Spleen (tissue), 11 donors: ENCODE data around the gene VEGFB. TPM values are rescaled to one million over a fixed set of nuclear protein-coding genes. Genes with fewer than 3 reads are reported as not detected.

Experiments
- DNase-seq: peaks from one replicate; pipeline ENCODE4 v3.0.0-alpha.2; 2020
- H3K27ac ChIP-seq, 8 donors: fragments of 200-600 bp; sonication (generic) in 7 of 8; 1 replicate in 4 of 8; 2 replicates in 4 of 8; pipeline versions ENCODE4 v1.5.0 to v1.8.0; 2016 to 2021; ENCODE audit warnings: inconsistent platforms in 4 of 8, mild to moderate bottlenecking in 4 of 8, moderate library complexity in 1 of 8
- H3K27me3 ChIP-seq, 7 donors: fragments of 200-600 bp; sonication (generic) in 6 of 7; replicated peaks in 1 of 7; 1 replicate in 4 of 7; 2 replicates in 3 of 7; pipeline versions ENCODE4 v1.5.0 to v1.8.0; 2016 to 2021; ENCODE audit warnings: inconsistent platforms in 3 of 7, mild to moderate bottlenecking in 1 of 7
- H3K36me3 ChIP-seq, 6 donors: fragments of 200-600 bp; sonication (generic) in 5 of 6; 1 replicate in 4 of 6; 2 replicates in 2 of 6; pipeline versions ENCODE4 v1.5.0 to v1.8.0; 2016 to 2021; ENCODE audit warnings: inconsistent platforms in 2 of 6
- H3K4me1 ChIP-seq, 6 donors: fragments of 200-600 bp; sonication (generic) in 5 of 6; 1 replicate in 3 of 6; 2 replicates in 3 of 6; pipeline versions ENCODE4 v1.5.0 to v1.8.0; 2016 to 2021; ENCODE audit warnings: inconsistent platforms in 3 of 6
- H3K4me3 ChIP-seq, 8 donors: fragments of 200-600 bp; sonication (generic) in 7 of 8; 1 replicate in 4 of 8; 2 replicates in 4 of 8; pipeline versions ENCODE4 v1.5.0 to v1.8.0; 2016 to 2021; ENCODE audit warnings: inconsistent platforms in 4 of 8, mild to moderate bottlenecking in 4 of 8, moderate library complexity in 2 of 8
- H3K9me3 ChIP-seq, 8 donors: fragments of 200-600 bp; sonication (generic) in 7 of 8; 1 replicate in 4 of 8; 2 replicates in 4 of 8; pipeline versions ENCODE4 v1.5.0 to v1.8.0; 2016 to 2021; ENCODE audit warnings: inconsistent platforms in 4 of 8
- CTCF ChIP-seq, 11 experiments: fragments of 200-600 bp in 7 of 11; fragments of 450-650 bp in 4 of 11; sonication (generic) in 4 of 11; IDR thresholded peaks in 8 of 11; conservative IDR thresholded peaks in 3 of 11; 1 replicate in 7 of 11; 2 replicates in 4 of 11; pipeline versions ENCODE4 v1.4.0 to v1.8.0; 2016 to 2021; ENCODE audit warnings: antibody characterized with exemption in 11 of 11, inconsistent platforms in 4 of 11, mild to moderate bottlenecking in 1 of 11
- POLR2A ChIP-seq, 3 donors: fragments of 450-650 bp; IDR thresholded peaks; one replicate each; pipeline ENCODE4 v1.5.1; 2017; ENCODE audit warnings: antibody characterized with exemption in 3 of 3, mild to moderate bottlenecking in 1 of 3
- POLR2AphosphoS5 ChIP-seq, 3 donors: sonication (generic); formaldehyde crosslinking; IDR thresholded peaks; one replicate each; pipeline ENCODE4 v1.5.1; 2017; ENCODE audit warnings: antibody characterized with exemption in 3 of 3
- WGBS, 5 donors: extraction: QIAGEN DNeasy Blood & Tissue Kit in 3 of 5; methylation state at CpG; one replicate each; pipeline versions ENCODE4 v1.1.5 to v1.1.7; 2013 to 2018; 5-methylcytosine and 5-hydroxymethylcytosine counted together
- intact Hi-C: fragments of 100-400 bp; cut with DNase I; formaldehyde crosslinking; loops from one replicate; pipeline ENCODE4 v1.15.0; 2023; ENCODE audit warnings: low total_unique reads
- polyA plus RNA-seq, 3 donors: library from polyadenylated mRNA; stranded (reverse); fragments of 200-250 nt; gene quantifications; one replicate each; pipeline ENCODE4 v1.2.1, GENCODE V29; 2013
- total RNA-seq, 7 donors: library from RNA; depleted of rRNA in 3 of 7; stranded (reverse); fragments of >200 nt in 3 of 7; fragmentation: NEBNext Ultra II Directional in 4 of 7; extraction: Animal tissue kit (Norgen Biotek cat#: 25700) in 4 of 7; gene quantifications; one replicate each; pipeline versions ENCODE4 v1.1.0 to v1.2.1, GENCODE V29; 2016 to 2021
- donor health status: healthy with polysubstance abuse.
- donor health status: DM: no; HTN: no; CAD: no; lungs with moderate emphysema.
- donor health status: DM: no; HTN: no; CAD: no.
- donor health status: Bipolar disorder and iron deficiency.
- donor health status: healthy.
- donor health status: DM: no; HTN: no; CAD: no.
- donor health status: DM: yes; HTN: yes; CAD: no.

VEGFB gene
- total and polyA plus RNA-seq, 10 donors, result 38.3 to 103 (median 84.4) TPM

GRCh38 chr11:64265176-64266160, 31.1 kb downstream of the VEGFB start:
- peaks cover 22 to 39% (median 27%) of the 10 kb centered on the region in 6 donors for H3K4me1 ChIP-seq
- no peaks in the 10 kb centered on the region for H3K9me3 ChIP-seq
- no peak for TF ChIP-seq POLR2A (IDR thresholded peaks at IDR 0.05)
- no peak for TF ChIP-seq POLR2AphosphoS5 (IDR thresholded peaks at IDR 0.05)
- no peak for TF ChIP-seq CTCF (IDR thresholded peaks at IDR 0.05 in 8 of 11, conservative IDR thresholded peaks at IDR 0.05 in 3 of 11)
- H3K36me3 ChIP-seq, result peaks cover 0 to 72% (median 40%) of the 10 kb centered on the region in 6 donors
- no peak overlapping the region for H3K4me3 ChIP-seq
- DNase-seq, result peak; percentile 78
- intact Hi-C loops, result no loop called here
- H3K27ac ChIP-seq, result no peak overlapping the region
- 87 to 93% (median 90%) methylated on average over 25 to 35 of the region's 35 CpGs for WGBS, 5 donors
- H3K27me3 ChIP-seq, result no peaks in the 10 kb centered on the region

GRCh38 chr11:64266339-64266738, 32.0 kb downstream of the VEGFB start:
- peaks cover 0 to 63% (median 38%) of the 10 kb centered on the region in 6 donors for H3K36me3 ChIP-seq
- peak; percentile 80 for DNase-seq
- TF ChIP-seq POLR2AphosphoS5 (IDR thresholded peaks at IDR 0.05) (peak in 1 of 3 donors; percentile 21), CTCF (IDR thresholded peaks at IDR 0.05 in 8 of 11, conservative IDR thresholded peaks at IDR 0.05 in 3 of 11) (no peak)
- 92 to 96% (median 93%) methylated on average over 15 of the region's 15 CpGs for WGBS, 5 donors
- H3K9me3 ChIP-seq, result no peaks in the 10 kb centered on the region
- H3K4me1 ChIP-seq, result peaks cover 22 to 41% (median 27%) of the 10 kb centered on the region in 6 donors
- peak overlapping the region in 5 of 8 donors; percentile 98 to 100 (median 99) for H3K27ac ChIP-seq
- intact Hi-C loops, result no loop called here
- no peaks in the 10 kb centered on the region for H3K27me3 ChIP-seq
- H3K4me3 ChIP-seq, result no peak overlapping the region

GRCh38 chr11:64267207-64267945, 33.0 kb downstream of the VEGFB start:
- intact Hi-C loops, result no loop called here
- no peaks in the 10 kb centered on the region for H3K9me3 ChIP-seq
- H3K27ac ChIP-seq, result peak overlapping the region; percentile 80 to 100 (median 98)
- no peaks in the 10 kb centered on the region for H3K27me3 ChIP-seq
- H3K4me3 ChIP-seq, result peak overlapping the region in 1 of 8 donors; percentile 99
- peak in 1 of 3 donors; percentile 47 for TF ChIP-seq POLR2AphosphoS5 (IDR thresholded peaks at IDR 0.05)
- no peak for TF ChIP-seq CTCF (IDR thresholded peaks at IDR 0.05 in 8 of 11, conservative IDR thresholded peaks at IDR 0.05 in 3 of 11)
- TF ChIP-seq POLR2A (IDR thresholded peaks at IDR 0.05), result no peak
- H3K4me1 ChIP-seq, result peaks cover 27 to 52% (median 36%) of the 10 kb centered on the region in 6 donors
- 69 to 81% (median 75%) methylated on average over 24 to 27 of the region's 27 CpGs for WGBS, 5 donors
- DNase-seq, result peak; percentile 86
- peaks cover 0 to 53% (median 32%) of the 10 kb centered on the region in 6 donors for H3K36me3 ChIP-seq
